C4-2B (cell line): Measurements from ENCODE around the gene FOXK2.

ENCODE experiments used
- CTCF ChIP-seq: fragments of 450-650 bp; conservative IDR thresholded peaks from 2 replicates; pipeline ENCODE4 v1.5.1; 2017; ENCODE audit warnings: mild to moderate bottlenecking
- ZFX ChIP-seq: fragments of 450-650 bp; IDR thresholded peaks from 2 replicates; pipeline ENCODE4 v1.6.1; 2017

- TF ChIP-seq CTCF, result no peak
- no peak for TF ChIP-seq ZFX
These were observed 16.3 kb upstream of the FOXK2 start for GRCh38 chr17:82503094-82503727.
